ENCODE data around the gene TFDP1.

Gene TFDP1

DNA sequence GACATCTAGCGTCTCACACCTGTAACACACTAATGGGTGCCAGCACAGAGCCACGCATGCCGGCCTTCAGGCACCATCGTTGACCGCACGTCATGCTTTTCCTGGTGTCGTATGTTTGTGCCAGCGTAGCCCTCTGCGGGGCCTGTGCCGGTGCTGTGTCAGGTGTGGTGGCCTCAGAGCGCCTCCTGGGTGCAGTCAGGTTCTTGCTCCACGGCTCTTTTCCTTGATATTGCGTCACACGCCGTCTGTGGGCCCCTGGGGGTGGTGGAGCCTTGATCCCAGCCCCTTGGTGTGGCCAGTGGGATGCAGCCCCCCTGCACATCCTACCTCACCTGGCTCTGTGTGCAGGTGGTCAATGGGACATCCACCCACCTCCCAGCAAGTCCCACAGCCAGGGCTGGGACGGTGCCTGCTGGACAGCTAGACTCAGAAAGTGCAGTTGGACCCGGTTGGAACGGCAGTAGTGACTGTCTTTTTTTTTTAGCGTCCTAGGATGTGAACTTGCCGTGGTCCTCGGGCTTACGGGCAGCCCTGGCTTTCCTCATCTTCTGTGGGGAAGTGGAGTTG lies 24.5 kb downstream of the TFDP1 start:
- TF ChIP-seq, protein P1, sequence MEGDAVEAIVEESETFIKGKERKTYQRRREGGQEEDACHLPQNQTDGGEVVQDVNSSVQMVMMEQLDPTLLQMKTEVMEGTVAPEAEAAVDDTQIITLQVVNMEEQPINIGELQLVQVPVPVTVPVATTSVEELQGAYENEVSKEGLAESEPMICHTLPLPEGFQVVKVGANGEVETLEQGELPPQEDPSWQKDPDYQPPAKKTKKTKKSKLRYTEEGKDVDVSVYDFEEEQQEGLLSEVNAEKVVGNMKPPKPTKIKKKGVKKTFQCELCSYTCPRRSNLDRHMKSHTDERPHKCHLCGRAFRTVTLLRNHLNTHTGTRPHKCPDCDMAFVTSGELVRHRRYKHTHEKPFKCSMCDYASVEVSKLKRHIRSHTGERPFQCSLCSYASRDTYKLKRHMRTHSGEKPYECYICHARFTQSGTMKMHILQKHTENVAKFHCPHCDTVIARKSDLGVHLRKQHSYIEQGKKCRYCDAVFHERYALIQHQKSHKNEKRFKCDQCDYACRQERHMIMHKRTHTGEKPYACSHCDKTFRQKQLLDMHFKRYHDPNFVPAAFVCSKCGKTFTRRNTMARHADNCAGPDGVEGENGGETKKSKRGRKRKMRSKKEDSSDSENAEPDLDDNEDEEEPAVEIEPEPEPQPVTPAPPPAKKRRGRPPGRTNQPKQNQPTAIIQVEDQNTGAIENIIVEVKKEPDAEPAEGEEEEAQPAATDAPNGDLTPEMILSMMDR (IDR thresholded peaks at IDR 0.05; ENCODE audit: low read depth, low read length, missing control alignments): no peak
- DNase-seq (ENCODE audit: low read depth): no peak
- no peak overlapping the region for H3K4me3 ChIP-seq (ENCODE audit: low read depth, low read length)

DNA sequence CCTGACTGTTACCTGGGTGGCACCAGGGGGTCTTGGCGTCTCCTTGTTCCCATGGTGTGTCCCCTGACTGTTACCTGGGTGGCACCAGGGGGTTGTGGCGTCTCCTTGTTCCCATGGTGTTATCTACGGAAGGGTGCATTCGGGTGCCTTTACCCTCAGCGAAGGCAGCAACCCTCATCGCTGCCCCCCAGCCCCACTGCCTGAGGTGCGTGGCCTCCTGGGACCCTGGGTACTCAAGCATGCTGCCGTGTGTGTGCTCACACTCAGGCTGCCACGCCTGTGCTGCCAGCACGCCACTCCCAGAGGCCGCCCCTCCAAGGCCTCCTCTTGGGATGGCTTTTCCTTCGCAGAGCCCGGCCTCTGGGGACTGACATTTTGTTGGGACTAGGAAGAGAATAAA lies 25.1 kb downstream of the TFDP1 start:
- no peak overlapping the region for H3K4me3 ChIP-seq (ENCODE audit: low read depth, low read length)
- TF ChIP-seq, protein P1 (IDR thresholded peaks at IDR 0.05; ENCODE audit: low read depth, low read length, missing control alignments): no peak

DNA sequence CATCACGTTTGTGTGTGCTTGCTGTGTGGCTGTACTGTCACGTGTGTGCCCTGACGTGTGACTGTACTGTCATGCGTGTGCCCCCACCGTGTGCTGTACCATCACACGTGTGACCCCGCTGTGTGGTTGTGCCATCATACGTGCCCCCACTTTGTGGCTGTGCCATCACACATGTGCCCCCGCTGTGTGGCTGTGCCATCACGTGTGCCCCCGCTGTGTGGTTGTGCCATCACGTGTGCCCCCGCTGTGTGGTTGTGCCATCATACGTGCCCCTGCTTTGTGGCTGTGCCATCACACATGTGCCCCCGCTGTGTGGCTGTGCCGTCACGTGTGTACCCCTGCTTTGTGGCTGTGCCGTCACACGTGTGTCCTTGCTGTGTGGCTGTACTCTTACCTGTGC lies 25.7 kb downstream of the TFDP1 start:
- TF ChIP-seq, protein P1 (IDR thresholded peaks at IDR 0.05; ENCODE audit: low read depth, low read length, missing control alignments): no peak
- H3K4me3 ChIP-seq (ENCODE audit: low read depth, low read length): no peak overlapping the region

More for the DNA sequence above, 25.1 kb downstream of the TFDP1 start:
- DNase-seq (ENCODE audit: low read depth): no peak

DNA sequence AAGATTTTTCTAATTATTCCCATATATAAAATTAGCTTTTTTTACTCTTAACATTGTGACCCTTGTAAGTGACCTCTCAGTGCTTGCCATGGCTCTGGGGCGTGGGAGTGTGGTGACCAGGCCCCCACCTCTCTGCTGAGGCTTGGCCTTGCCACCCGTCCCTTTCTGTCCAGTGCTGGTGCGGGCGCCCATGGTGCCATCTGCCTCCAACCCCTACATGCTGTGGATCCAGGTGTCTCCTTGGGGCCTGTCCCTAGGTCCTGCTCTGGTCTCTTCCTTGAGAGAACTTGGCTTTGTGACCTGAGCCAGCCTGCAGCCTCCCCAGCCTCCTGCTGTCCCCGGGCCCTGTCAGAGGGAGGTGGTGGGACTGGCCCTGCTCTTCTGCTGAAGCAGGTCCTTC lies 27.4 kb downstream of the TFDP1 start:
- TF ChIP-seq, protein P1 (IDR thresholded peaks at IDR 0.05; ENCODE audit: low read depth, low read length, missing control alignments): no peak
- no peak for DNase-seq (ENCODE audit: low read depth)

More for the DNA sequence above, 25.7 kb downstream of the TFDP1 start:
- DNase-seq (ENCODE audit: low read depth): no peak

DNA sequence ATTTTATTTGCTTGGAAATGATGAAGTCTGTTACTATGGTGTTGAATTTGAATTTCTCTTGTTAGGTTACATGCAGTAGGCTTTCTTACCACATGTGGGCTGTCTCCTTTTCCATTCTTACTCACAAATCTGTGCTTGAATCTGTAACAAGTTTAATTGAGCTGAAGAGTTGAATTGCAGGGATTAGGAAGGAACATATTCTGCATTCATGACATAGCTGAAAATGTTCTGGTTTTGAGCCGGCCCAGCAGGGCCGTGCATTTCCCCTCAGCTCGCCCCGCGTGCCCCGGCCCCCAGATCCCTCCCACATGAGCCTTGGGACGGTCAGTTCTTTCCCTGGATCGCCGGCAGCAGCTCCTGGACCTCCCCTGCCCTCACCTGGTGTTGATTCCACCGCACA lies 28.1 kb downstream of the TFDP1 start:
- no peak for DNase-seq (ENCODE audit: low read depth)
- TF ChIP-seq, protein P1 (IDR thresholded peaks at IDR 0.05; ENCODE audit: low read depth, low read length, missing control alignments): no peak
- no peak overlapping the region for H3K4me3 ChIP-seq (ENCODE audit: low read depth, low read length)

More for the DNA sequence above, 27.4 kb downstream of the TFDP1 start:
- H3K4me3 ChIP-seq (ENCODE audit: low read depth, low read length): no peak overlapping the region

DNA sequence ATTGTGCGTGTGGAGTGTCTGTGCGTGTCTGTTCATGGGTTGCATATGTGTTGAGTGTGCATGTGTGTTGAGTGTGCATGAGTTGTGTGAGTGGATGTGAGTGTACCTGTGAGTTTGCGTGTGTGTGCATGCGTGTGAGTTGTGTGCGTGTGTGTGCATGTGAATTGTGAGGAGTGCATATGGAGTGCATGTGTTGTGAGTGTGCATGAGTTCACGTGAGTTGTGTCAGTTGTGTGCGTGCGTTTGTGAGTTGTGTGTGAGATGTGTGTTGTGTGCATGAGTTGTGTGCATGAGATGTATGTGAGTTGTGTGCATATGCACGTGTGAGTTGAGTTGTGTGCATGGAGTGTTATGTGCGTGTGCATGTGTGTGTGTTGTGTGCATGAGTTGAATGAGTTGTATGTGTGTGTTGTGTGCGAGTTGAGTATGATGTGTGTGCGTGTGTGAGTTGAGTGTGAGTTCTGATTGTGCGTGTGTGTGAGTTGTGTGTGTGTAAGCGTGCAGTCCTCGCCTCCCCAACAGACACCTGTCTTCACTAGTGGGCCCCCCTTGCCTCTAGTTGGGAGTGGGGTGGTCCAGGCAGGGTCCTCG lies 29.3 kb downstream of the TFDP1 start:
- DNase-seq (ENCODE audit: low read depth): no peak
- TF ChIP-seq, protein P1 (IDR thresholded peaks at IDR 0.05; ENCODE audit: low read depth, low read length, missing control alignments): no peak
- no peak overlapping the region for H3K4me3 ChIP-seq (ENCODE audit: low read depth, low read length)

All from GM12864 (cell line).